RWPE1 (cell line): ENCODE results near the gene RASL12.
A peak's percentile ranks its signal among the peaks of the same experiment; 100 is the strongest.
"Not testable (repeated sequence)": the region's sequence is repeated elsewhere in the genome, so short reads cannot be mapped to it uniquely, and the experiment has no call there.

Experiments used
- CTCF ChIA-PET: fragments of 350-600 bp; sonication (Branson Sonifier 250); formaldehyde crosslinking; extraction: SDS; loops from one replicate; lab custom pipeline; 2021; lab: Yijun Ruan, JAX
- POLR2A ChIA-PET: fragments of 400-600 bp; formaldehyde crosslinking; extraction: SDS; loops from one replicate; lab custom pipeline; 2020; ENCODE audit warnings: antibody characterized with exemption; ENCODE audit not compliant: low non-redundant PET; lab: Yijun Ruan, JAX
- DNase-seq: peaks from one replicate; pipeline ENCODE4 v3.0.0; 2012; ENCODE audit warnings: low spot score
- H3K27ac ChIP-seq: fragments of 450-650 bp; 2 replicates; pipeline ENCODE4 v1.5.1; 2017
- CTCF ChIP-seq: fragments of 450-650 bp; conservative IDR thresholded peaks from 2 replicates; pipeline ENCODE4 v1.5.1; 2017; ENCODE audit warnings: low read depth, mild to moderate bottlenecking

The RASL12 gene

DNA sequence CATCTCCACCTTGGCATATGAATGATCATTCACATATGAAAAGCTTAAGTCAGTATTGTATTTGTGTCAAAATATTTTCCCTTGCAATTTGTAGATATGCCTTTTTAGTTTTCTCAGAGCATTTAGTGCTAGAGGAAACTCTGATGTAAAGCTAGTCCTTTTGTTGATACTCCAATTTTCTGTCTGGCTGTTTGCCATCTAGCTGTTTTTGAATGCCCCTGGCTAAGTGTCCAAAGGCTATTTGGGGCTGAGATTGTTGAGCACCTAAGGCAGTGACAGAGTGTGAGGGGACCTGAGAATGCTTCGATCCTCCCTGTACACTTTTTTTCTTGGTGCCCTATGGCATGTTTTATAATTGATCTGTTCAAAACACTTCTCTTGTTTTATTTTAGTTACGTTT, 19.6 kb downstream of the RASL12 start:
- TF ChIP-seq CTCF, result no peak
- no peak for DNase-seq
- ChIA-PET POLR2A (interaction anchor here (0.7 kb wide), 1 partner anchor 155 kb away, joined by 7 read pairs; no protein-coding TSS in a partner anchor), CTCF (no interaction called here)
- H3K27ac ChIP-seq, result no peak overlapping the region

DNA sequence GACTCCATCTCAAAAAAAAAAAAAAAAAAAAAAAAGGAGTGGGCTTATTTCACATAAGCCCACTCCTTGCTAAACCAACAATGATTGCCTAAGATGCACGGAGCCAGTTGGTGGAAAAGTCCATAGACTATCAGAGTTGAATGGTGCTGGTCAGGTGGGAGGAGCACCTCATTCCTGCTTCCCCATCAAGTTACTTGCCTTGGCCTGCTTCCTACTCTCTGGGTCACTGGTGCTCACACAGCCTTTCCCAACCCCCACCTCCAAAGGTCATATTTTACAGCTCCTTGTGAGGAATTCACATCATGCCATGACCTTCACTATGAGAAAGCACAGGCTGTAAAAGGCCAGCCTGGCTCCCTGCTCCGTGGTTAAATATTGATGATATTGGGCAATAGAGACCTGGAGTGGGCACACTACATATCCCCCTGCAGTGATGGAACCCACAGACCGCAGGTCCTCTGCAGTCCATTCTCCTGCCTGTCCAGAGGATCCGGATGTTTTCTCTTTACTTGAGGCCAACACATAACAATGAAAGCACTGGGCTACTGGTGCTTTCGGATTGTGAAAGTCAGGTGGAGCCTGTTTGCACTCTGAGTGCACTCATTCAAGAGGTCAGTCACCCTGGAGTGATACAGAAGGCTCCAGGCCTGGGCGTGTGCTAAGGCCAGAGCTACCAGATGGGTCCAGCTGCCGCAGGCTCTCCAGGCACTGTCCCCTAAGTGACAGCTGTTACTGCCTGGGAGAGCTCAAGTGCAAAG, 22.9 kb downstream of the RASL12 start, which contains the start of gene SLC51B:
SLC51B (plus strand) TSS at position 664 of the 758 bp plus-strand sequence. CDS start 4,618 bp downstream, outside the sequence.
- TF ChIP-seq CTCF, result no peak
- no peak within 1 kb of the TSS for H3K27ac ChIP-seq
- ChIA-PET CTCF (interaction anchor here (0.6 kb wide), 1 partner anchor 58 kb away, joined by 4 read pairs; no protein-coding TSS in a partner anchor), POLR2A (no interaction called here)
- no peak for DNase-seq

DNA sequence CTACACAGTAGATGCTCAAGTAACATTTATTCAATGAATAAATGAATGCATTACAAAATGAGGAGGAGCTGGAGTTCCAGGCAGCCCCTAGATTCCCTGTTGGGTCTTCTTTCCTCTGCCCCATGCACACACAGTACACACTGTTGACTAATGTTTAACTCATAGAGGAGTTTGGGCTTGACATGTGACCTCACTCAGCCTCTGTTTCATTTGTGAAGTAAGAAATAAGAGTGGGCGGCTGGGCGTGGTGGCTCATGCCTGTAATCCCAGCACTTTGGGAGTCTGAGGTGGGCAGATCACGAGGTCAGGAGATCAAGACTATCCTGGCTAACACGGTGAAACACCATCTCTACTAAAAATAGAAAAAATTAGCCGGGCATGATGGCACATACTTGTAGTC, 23.6 kb downstream of the RASL12 start:
- DNase-seq, result peak; percentile 62
- H3K27ac ChIP-seq, POLR2A ChIA-PET: not testable (repeated sequence)
- CTCF ChIA-PET, result interaction anchor here (0.8 kb wide), 1 partner anchor 10 kb away, joined by 5 read pairs; no protein-coding TSS in a partner anchor

DNA sequence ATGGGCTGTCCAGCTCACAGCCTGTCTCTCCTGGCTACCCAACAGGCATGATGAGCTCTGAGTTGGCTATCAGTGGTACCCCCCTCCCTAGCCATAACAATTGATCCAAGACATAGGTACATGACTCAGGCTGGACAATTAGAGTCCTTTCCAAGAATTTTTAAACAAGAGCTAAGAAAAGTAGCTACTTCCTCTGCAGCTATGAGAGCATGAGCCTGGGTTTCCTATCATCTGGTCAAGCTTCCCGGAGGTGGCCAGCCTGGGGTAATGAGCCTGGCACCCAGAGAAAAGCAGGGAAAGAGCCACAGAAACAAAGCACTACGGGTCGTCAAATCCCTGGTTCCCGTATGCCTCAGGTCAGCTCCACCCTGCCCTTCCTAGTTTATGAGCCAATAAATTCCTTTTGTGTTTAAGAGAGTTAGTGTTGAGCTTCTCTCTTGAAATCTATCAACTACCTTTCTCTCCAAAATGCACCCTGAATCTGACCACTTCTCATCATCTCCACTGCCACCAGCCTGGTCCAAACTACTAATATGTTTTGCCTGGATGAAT, 24.9 kb downstream of the RASL12 start:
- POLR2A ChIA-PET, result no interaction called here
- no peak overlapping the region for H3K27ac ChIP-seq
- DNase-seq, result no peak
- TF ChIP-seq CTCF, result no peak
- CTCF ChIA-PET, result no interaction called here

DNA sequence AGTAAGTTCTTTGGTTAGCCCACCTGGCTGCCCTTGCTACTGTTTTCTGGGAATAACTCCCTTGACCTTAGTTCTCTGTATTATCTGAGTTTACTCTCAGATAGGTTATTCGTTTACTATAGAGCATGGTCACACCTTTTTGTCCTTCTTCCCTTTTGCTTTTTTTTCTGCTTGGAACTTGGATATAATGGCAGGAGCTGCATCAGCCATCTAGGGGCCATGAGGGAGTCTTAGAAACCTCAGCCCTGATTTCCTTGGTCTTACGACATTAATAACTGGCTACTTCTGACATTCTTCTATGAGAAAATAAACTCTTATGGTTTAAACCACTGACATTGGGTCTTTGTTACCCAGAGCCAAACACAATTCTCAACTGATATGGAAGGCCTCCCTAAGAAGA, 26.0 kb downstream of the RASL12 start:
- H3K27ac ChIP-seq, result no peak overlapping the region
- TF ChIP-seq CTCF, result no peak
- no peak for DNase-seq
- ChIA-PET CTCF (no interaction called here), POLR2A (interaction anchor here (0.6 kb wide), 1 partner anchor 1275 kb away, joined by 3 read pairs; no protein-coding TSS in a partner anchor)

GRCh38 chr15:65040461-65040860, 27.3 kb downstream of the RASL12 start:
- no peak for DNase-seq
- POLR2A ChIA-PET, result no interaction called here
- TF ChIP-seq CTCF, result no peak
- CTCF ChIA-PET, result interaction anchor here (0.6 kb wide), 1 partner anchor 1378 kb away, joined by 3 read pairs; no protein-coding TSS in a partner anchor
- H3K27ac ChIP-seq, result no peak overlapping the region
